ENCODE measurements around the gene SLC6A17. TPM values are rescaled to one million over a fixed set of nuclear protein-coding genes. Genes with fewer than 3 reads are reported as not detected.

Gene SLC6A17
- total and polyA plus RNA-seq, 2 donors (not counting 1 experiment from before 2014, with no cell fraction given), result not detected

- POLR2A ChIA-PET, result no interaction called here
- TF ChIP-seq CTCF (IDR thresholded peaks at IDR 0.05), result no peak
- no peak for TF ChIP-seq EZH2 (IDR thresholded peaks at IDR 0.05; ENCODE audit: borderline replicate concordance, insufficient read depth, low read depth, low read length, poor library complexity, severe bottlenecking)
- ATAC-seq (ENCODE audit: low read depth), result no peak
- Histone ChIP-seq H3K27me3 (replicated peaks in 1 of 4; ENCODE audit: control extremely low read depth in 1 of 4, control insufficient read depth in 3 of 4, insufficient read depth in 4 of 4, low read length in 3 of 4) (peaks cover 0 to 64% (median 40%) of the 10 kb centered on the region in 4 experiments), H3K9me3 (ENCODE audit: control extremely low read depth in 1 of 3, control insufficient read depth in 2 of 3, insufficient read depth in 1 of 3, low read length in 2 of 3) (no peaks in the 10 kb centered on the region), H3K79me2 (ENCODE audit: control insufficient read depth, insufficient read depth, low read length) (no peaks in the 10 kb centered on the region), H3K4me2 (replicated peaks; ENCODE audit: low read depth, low read length, poor library complexity, severe bottlenecking) (no peak overlapping the region), H2AFZ (ENCODE audit: insufficient read depth, low read depth, low read length, poor library complexity, severe bottlenecking) (no peak overlapping the region), H3K9ac (ENCODE audit: low read length) (no peak overlapping the region), H4K20me1 (ENCODE audit: control insufficient read depth, insufficient read depth, low read length, poor library complexity, severe bottlenecking) (no peaks in the 10 kb centered on the region), H3K36me3 (replicated peaks in 1 of 2; ENCODE audit: control extremely low read depth in 1 of 2, control insufficient read depth in 1 of 2, extremely low read depth in 1 of 2, insufficient read depth in 2 of 2, low read length in 1 of 2) (no peaks in the 10 kb centered on the region), H3K4me1 (ENCODE audit: control insufficient read depth in 2 of 2, insufficient read depth in 2 of 2, low read length in 2 of 2) (peaks cover 7 to 10% of the 10 kb centered on the region in 2 donors), H3K4me3 (ENCODE audit: control extremely low read depth in 1 of 5, extremely low read depth in 1 of 5, insufficient read depth in 1 of 5, low read depth in 2 of 5, low read length in 4 of 5) (no peak overlapping the region), H3K27ac (ENCODE audit: low read length in 2 of 2) (no peak overlapping the region)
- Mint-ChIP-seq H3K9me3 (ENCODE audit: insufficient read depth) (no peaks in the 10 kb centered on the region), H3K27me3 (peaks cover 26% of the 10 kb centered on the region), H3K4me3 (no peak overlapping the region), H3K27ac (no peak overlapping the region), H3K4me1 (peaks cover 3% of the 10 kb centered on the region)
- CTCF ChIA-PET, result no interaction called here
- intact Hi-C loops (cut with micrococcal nuclease), result no loop called here
- WGBS (ENCODE audit: insufficient coverage), result 60% methylated on average over 4 of the region's 4 CpGs
- no peak for DNase-seq
Measured at GRCh38 chr1:110148961-110149360, 1.3 kb upstream of the SLC6A17 start.

- DNase-seq, result peak; percentile 11
- 15% methylated on average over 37 of the region's 37 CpGs for WGBS (ENCODE audit: insufficient coverage)
- Mint-ChIP-seq H3K4me1 (peaks cover 3% of the 10 kb centered on the region), H3K27ac (no peak overlapping the region), H3K9me3 (ENCODE audit: insufficient read depth) (peaks cover 2% of the 10 kb centered on the region), H3K4me3 (peak overlapping the region; percentile 14), H3K27me3 (peaks cover 45% of the 10 kb centered on the region)
- Histone ChIP-seq H3K9ac (ENCODE audit: low read length) (no peak overlapping the region), H2AFZ (ENCODE audit: insufficient read depth, low read depth, low read length, poor library complexity, severe bottlenecking) (no peak overlapping the region), H4K20me1 (ENCODE audit: control insufficient read depth, insufficient read depth, low read length, poor library complexity, severe bottlenecking) (no peaks in the 10 kb centered on the region), H3K4me3 (ENCODE audit: control extremely low read depth in 1 of 5, extremely low read depth in 1 of 5, insufficient read depth in 1 of 5, low read depth in 2 of 5, low read length in 4 of 5) (no peak overlapping the region), H3K9me3 (ENCODE audit: control extremely low read depth in 1 of 3, control insufficient read depth in 2 of 3, insufficient read depth in 1 of 3, low read length in 2 of 3) (no peaks in the 10 kb centered on the region), H3K36me3 (replicated peaks in 1 of 2; ENCODE audit: control extremely low read depth in 1 of 2, control insufficient read depth in 1 of 2, extremely low read depth in 1 of 2, insufficient read depth in 2 of 2, low read length in 1 of 2) (no peaks in the 10 kb centered on the region), H3K27ac (ENCODE audit: low read length in 2 of 2) (no peak overlapping the region), H3K27me3 (replicated peaks in 1 of 4; ENCODE audit: control extremely low read depth in 1 of 4, control insufficient read depth in 3 of 4, insufficient read depth in 4 of 4, low read length in 3 of 4) (peaks cover 0 to 69% (median 46%) of the 10 kb centered on the region in 4 experiments), H3K4me1 (ENCODE audit: control insufficient read depth in 2 of 2, insufficient read depth in 2 of 2, low read length in 2 of 2) (peaks cover 7 to 10% of the 10 kb centered on the region in 2 donors), H3K4me2 (replicated peaks; ENCODE audit: low read depth, low read length, poor library complexity, severe bottlenecking) (peak overlapping the region; percentile 61), H3K79me2 (ENCODE audit: control insufficient read depth, insufficient read depth, low read length) (no peaks in the 10 kb centered on the region)
- ChIA-PET POLR2A (no interaction called here), CTCF (interaction anchor here (1.7 kb wide), 1 partner anchor 24 kb away, joined by 3 read pairs; no protein-coding TSS in a partner anchor)
- TF ChIP-seq CTCF (IDR thresholded peaks at IDR 0.05) (no peak), EZH2 (IDR thresholded peaks at IDR 0.05; ENCODE audit: borderline replicate concordance, insufficient read depth, low read depth, low read length, poor library complexity, severe bottlenecking) (no peak)
- intact Hi-C loops (cut with micrococcal nuclease), result no loop called here
- ATAC-seq (ENCODE audit: low read depth), result no peak
Measured at GRCh38 chr1:110151175-110151669, 928 bp downstream of the SLC6A17 start.
